Measurements from ENCODE around the gene LRRC75A.

LRRC75A gene

DNA sequence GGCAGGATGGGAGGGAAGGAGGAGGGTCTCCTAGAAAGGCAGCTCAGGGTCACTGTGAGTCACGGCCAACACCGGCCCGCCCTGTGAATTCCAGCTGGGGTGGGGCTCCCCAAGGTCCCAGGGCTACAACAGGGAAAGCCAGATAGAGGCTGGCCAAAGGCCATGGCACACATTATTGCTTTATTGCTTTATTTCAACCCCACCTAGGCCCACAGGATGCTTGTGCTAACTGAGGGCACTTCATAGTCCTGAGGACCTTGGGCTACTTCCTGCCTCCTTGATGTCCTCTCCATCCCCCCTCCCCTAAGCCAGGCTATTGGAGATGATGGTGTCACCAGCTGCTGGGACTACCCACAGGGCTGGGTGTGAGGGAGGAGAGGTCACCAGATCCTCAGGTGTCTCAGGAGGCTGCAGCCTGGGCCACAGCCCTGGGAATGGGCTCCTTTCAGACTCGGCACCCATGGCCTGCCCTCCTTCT is 26.1 kb downstream of the LRRC75A start:
- Histone ChIP-seq H3K4me1 (ENCODE audit: control insufficient read depth in 2 of 2, insufficient read depth in 2 of 2, low read length in 2 of 2) (peaks cover 48 to 70% of the 10 kb centered on the region in 2 donors), H3K9me3 (ENCODE audit: control insufficient read depth in 2 of 2, low read length in 2 of 2) (no peaks in the 10 kb centered on the region), H3K27ac (ENCODE audit: low read depth in 2 of 2, low read length in 2 of 2) (peak overlapping the region; percentile 98 to 99), H3K4me3 (ENCODE audit: low read length in 2 of 2) (peak overlapping the region; percentile 50 to 60), H3K36me3 (ENCODE audit: control insufficient read depth in 2 of 2, insufficient read depth in 2 of 2, low read length in 2 of 2) (peaks cover 8 to 12% of the 10 kb centered on the region in 2 donors), H3K9ac (ENCODE audit: low read depth in 1 of 2, low read length in 2 of 2) (peak overlapping the region; percentile 68 to 83), H3K27me3 (ENCODE audit: control insufficient read depth in 2 of 2, insufficient read depth in 2 of 2, low read length in 2 of 2) (no peaks in the 10 kb centered on the region)

DNA sequence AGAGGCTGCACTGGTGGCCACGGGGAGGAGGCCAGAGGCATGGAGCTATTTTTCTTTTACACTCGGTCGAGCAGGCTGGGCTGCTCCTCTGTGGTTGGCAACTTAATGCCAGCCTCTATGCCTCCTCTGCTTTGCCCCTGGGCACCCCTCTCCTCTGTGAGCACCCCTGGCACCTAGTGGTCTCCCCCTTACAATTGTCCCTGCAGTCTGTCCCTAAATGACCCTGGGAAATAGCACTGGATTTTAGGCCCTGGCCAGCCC is 27.0 kb downstream of the LRRC75A start:
- H3K4me1 ChIP-seq (ENCODE audit: control insufficient read depth in 2 of 2, insufficient read depth in 2 of 2, low read length in 2 of 2): peaks cover 48 to 66% of the 10 kb centered on the region in 2 donors

GRCh38 chr17:16464303-16465051 is 27.5 kb downstream of the LRRC75A start:
- Histone ChIP-seq H3K4me3 (ENCODE audit: low read length in 2 of 2) (peak overlapping the region in 1 of 2 donors; percentile 20), H3K9ac (ENCODE audit: low read depth in 1 of 2, low read length in 2 of 2) (peak overlapping the region; percentile 68 to 83), H3K27ac (ENCODE audit: low read depth in 2 of 2, low read length in 2 of 2) (peak overlapping the region; percentile 98 to 99), H3K36me3 (ENCODE audit: control insufficient read depth in 2 of 2, insufficient read depth in 2 of 2, low read length in 2 of 2) (peaks cover 14 to 16% of the 10 kb centered on the region in 2 donors), H3K9me3 (ENCODE audit: control insufficient read depth in 2 of 2, low read length in 2 of 2) (no peaks in the 10 kb centered on the region), H3K4me1 (ENCODE audit: control insufficient read depth in 2 of 2, insufficient read depth in 2 of 2, low read length in 2 of 2) (peaks cover 48 to 62% of the 10 kb centered on the region in 2 donors), H3K27me3 (ENCODE audit: control insufficient read depth in 2 of 2, insufficient read depth in 2 of 2, low read length in 2 of 2) (no peaks in the 10 kb centered on the region)

More for the DNA sequence above, 27.0 kb downstream of the LRRC75A start:
- H3K9ac ChIP-seq (ENCODE audit: low read depth in 1 of 2, low read length in 2 of 2): peak overlapping the region; percentile 68 to 83
- no peaks in the 10 kb centered on the region for H3K9me3 ChIP-seq (ENCODE audit: control insufficient read depth in 2 of 2, low read length in 2 of 2)
- peak overlapping the region; percentile 98 to 99 for H3K27ac ChIP-seq (ENCODE audit: low read depth in 2 of 2, low read length in 2 of 2)
- H3K27me3 ChIP-seq (ENCODE audit: control insufficient read depth in 2 of 2, insufficient read depth in 2 of 2, low read length in 2 of 2): no peaks in the 10 kb centered on the region
- H3K4me3 ChIP-seq (ENCODE audit: low read length in 2 of 2): no peak overlapping the region
- H3K36me3 ChIP-seq (ENCODE audit: control insufficient read depth in 2 of 2, insufficient read depth in 2 of 2, low read length in 2 of 2): peaks cover 13 to 14% of the 10 kb centered on the region in 2 donors

GRCh38 chr17:16463358-16464302 is 28.4 kb downstream of the LRRC75A start:
- Histone ChIP-seq H3K36me3 (ENCODE audit: control insufficient read depth in 2 of 2, insufficient read depth in 2 of 2, low read length in 2 of 2) (peaks cover 14 to 19% of the 10 kb centered on the region in 2 donors), H3K27me3 (ENCODE audit: control insufficient read depth in 2 of 2, insufficient read depth in 2 of 2, low read length in 2 of 2) (no peaks in the 10 kb centered on the region), H3K4me1 (ENCODE audit: control insufficient read depth in 2 of 2, insufficient read depth in 2 of 2, low read length in 2 of 2) (peaks cover 48 to 60% of the 10 kb centered on the region in 2 donors), H3K9ac (ENCODE audit: low read depth in 1 of 2, low read length in 2 of 2) (peak overlapping the region; percentile 68 to 83), H3K4me3 (ENCODE audit: low read length in 2 of 2) (peak overlapping the region; percentile 20), H3K27ac (ENCODE audit: low read depth in 2 of 2, low read length in 2 of 2) (peak overlapping the region; percentile 98 to 99), H3K9me3 (ENCODE audit: control insufficient read depth in 2 of 2, low read length in 2 of 2) (no peaks in the 10 kb centered on the region)

- Histone ChIP-seq H3K36me3 (ENCODE audit: control insufficient read depth in 2 of 2, insufficient read depth in 2 of 2, low read length in 2 of 2) (peaks cover 18 to 27% of the 10 kb centered on the region in 2 donors), H3K4me3 (ENCODE audit: low read length in 2 of 2) (no peak overlapping the region), H3K27ac (ENCODE audit: low read depth in 2 of 2, low read length in 2 of 2) (peak overlapping the region; percentile 10 to 99), H3K9ac (ENCODE audit: low read depth in 1 of 2, low read length in 2 of 2) (peak overlapping the region in 1 of 2 donors; percentile 83), H3K4me1 (ENCODE audit: control insufficient read depth in 2 of 2, insufficient read depth in 2 of 2, low read length in 2 of 2) (peaks cover 45 to 46% of the 10 kb centered on the region in 2 donors), H3K9me3 (ENCODE audit: control insufficient read depth in 2 of 2, low read length in 2 of 2) (no peaks in the 10 kb centered on the region), H3K27me3 (ENCODE audit: control insufficient read depth in 2 of 2, insufficient read depth in 2 of 2, low read length in 2 of 2) (no peaks in the 10 kb centered on the region)
These were observed 29.7 kb downstream of the LRRC75A start for GRCh38 chr17:16462070-16462864.

DNA sequence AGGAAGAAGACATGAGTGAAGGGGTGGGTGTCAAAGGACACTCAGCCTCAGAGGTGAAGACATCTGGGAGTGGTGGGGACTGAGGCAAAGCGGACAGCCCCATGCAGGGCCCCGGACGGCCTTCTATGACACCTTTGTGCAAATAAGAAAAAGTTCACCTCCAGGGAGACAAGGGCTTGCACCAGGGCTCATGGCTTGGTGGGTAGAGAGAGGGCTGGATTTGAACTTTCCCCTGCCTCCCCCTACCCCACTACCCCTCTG is 30.5 kb downstream of the LRRC75A start:
- Histone ChIP-seq H3K27ac (ENCODE audit: low read depth in 2 of 2, low read length in 2 of 2) (no peak overlapping the region), H3K36me3 (ENCODE audit: control insufficient read depth in 2 of 2, insufficient read depth in 2 of 2, low read length in 2 of 2) (peaks cover 24 to 31% of the 10 kb centered on the region in 2 donors), H3K4me1 (ENCODE audit: control insufficient read depth in 2 of 2, insufficient read depth in 2 of 2, low read length in 2 of 2) (peaks cover 40 to 41% of the 10 kb centered on the region in 2 donors), H3K9ac (ENCODE audit: low read depth in 1 of 2, low read length in 2 of 2) (no peak overlapping the region), H3K9me3 (ENCODE audit: control insufficient read depth in 2 of 2, low read length in 2 of 2) (no peaks in the 10 kb centered on the region), H3K4me3 (ENCODE audit: low read length in 2 of 2) (no peak overlapping the region), H3K27me3 (ENCODE audit: control insufficient read depth in 2 of 2, insufficient read depth in 2 of 2, low read length in 2 of 2) (no peaks in the 10 kb centered on the region)

GRCh38 chr17:16460796-16461605 is 31.0 kb downstream of the LRRC75A start:
- peaks cover 24 to 33% of the 10 kb centered on the region in 2 donors for H3K36me3 ChIP-seq (ENCODE audit: control insufficient read depth in 2 of 2, insufficient read depth in 2 of 2, low read length in 2 of 2)
- peaks cover 34 to 36% of the 10 kb centered on the region in 2 donors for H3K4me1 ChIP-seq (ENCODE audit: control insufficient read depth in 2 of 2, insufficient read depth in 2 of 2, low read length in 2 of 2)

GRCh38 chr17:16459855-16460550 is 32.0 kb downstream of the LRRC75A start:
- Histone ChIP-seq H3K4me3 (ENCODE audit: low read length in 2 of 2) (no peak overlapping the region), H3K9me3 (ENCODE audit: control insufficient read depth in 2 of 2, low read length in 2 of 2) (no peaks in the 10 kb centered on the region), H3K4me1 (ENCODE audit: control insufficient read depth in 2 of 2, insufficient read depth in 2 of 2, low read length in 2 of 2) (peaks cover 27% of the 10 kb centered on the region in 2 donors), H3K27me3 (ENCODE audit: control insufficient read depth in 2 of 2, insufficient read depth in 2 of 2, low read length in 2 of 2) (no peaks in the 10 kb centered on the region), H3K36me3 (ENCODE audit: control insufficient read depth in 2 of 2, insufficient read depth in 2 of 2, low read length in 2 of 2) (peaks cover 24 to 33% of the 10 kb centered on the region in 2 donors), H3K9ac (ENCODE audit: low read depth in 1 of 2, low read length in 2 of 2) (no peak overlapping the region), H3K27ac (ENCODE audit: low read depth in 2 of 2, low read length in 2 of 2) (no peak overlapping the region)

More at GRCh38 chr17:16460796-16461605, 31.0 kb downstream of the LRRC75A start:
- no peak overlapping the region for H3K27ac ChIP-seq (ENCODE audit: low read depth in 2 of 2, low read length in 2 of 2)
- H3K9ac ChIP-seq (ENCODE audit: low read depth in 1 of 2, low read length in 2 of 2): no peak overlapping the region
- H3K27me3 ChIP-seq (ENCODE audit: control insufficient read depth in 2 of 2, insufficient read depth in 2 of 2, low read length in 2 of 2): no peaks in the 10 kb centered on the region
- H3K4me3 ChIP-seq (ENCODE audit: low read length in 2 of 2): no peak overlapping the region
- H3K9me3 ChIP-seq (ENCODE audit: control insufficient read depth in 2 of 2, low read length in 2 of 2): no peaks in the 10 kb centered on the region

GRCh38 chr17:16459271-16459670 is 32.7 kb downstream of the LRRC75A start:
- Histone ChIP-seq H3K4me3 (ENCODE audit: low read length in 2 of 2) (no peak overlapping the region), H3K27ac (ENCODE audit: low read depth in 2 of 2, low read length in 2 of 2) (no peak overlapping the region), H3K9me3 (ENCODE audit: control insufficient read depth in 2 of 2, low read length in 2 of 2) (no peaks in the 10 kb centered on the region), H3K36me3 (ENCODE audit: control insufficient read depth in 2 of 2, insufficient read depth in 2 of 2, low read length in 2 of 2) (peaks cover 24 to 33% of the 10 kb centered on the region in 2 donors), H3K9ac (ENCODE audit: low read depth in 1 of 2, low read length in 2 of 2) (no peak overlapping the region), H3K27me3 (ENCODE audit: control insufficient read depth in 2 of 2, insufficient read depth in 2 of 2, low read length in 2 of 2) (no peaks in the 10 kb centered on the region), H3K4me1 (ENCODE audit: control insufficient read depth in 2 of 2, insufficient read depth in 2 of 2, low read length in 2 of 2) (peaks cover 19 to 20% of the 10 kb centered on the region in 2 donors)

Measured in mucosa of rectum (tissue), 2 donors.